ENCODE measurements around the gene NUDT14.

NUDT14 gene

GRCh38 chr14:105206873-105207272 lies 25.8 kb upstream of the NUDT14 start:
- no peak for TF ChIP-seq POLR2AphosphoS5 (IDR thresholded peaks at IDR 0.05; ENCODE audit: low read depth, low read length)
- TF ChIP-seq, protein P1, sequence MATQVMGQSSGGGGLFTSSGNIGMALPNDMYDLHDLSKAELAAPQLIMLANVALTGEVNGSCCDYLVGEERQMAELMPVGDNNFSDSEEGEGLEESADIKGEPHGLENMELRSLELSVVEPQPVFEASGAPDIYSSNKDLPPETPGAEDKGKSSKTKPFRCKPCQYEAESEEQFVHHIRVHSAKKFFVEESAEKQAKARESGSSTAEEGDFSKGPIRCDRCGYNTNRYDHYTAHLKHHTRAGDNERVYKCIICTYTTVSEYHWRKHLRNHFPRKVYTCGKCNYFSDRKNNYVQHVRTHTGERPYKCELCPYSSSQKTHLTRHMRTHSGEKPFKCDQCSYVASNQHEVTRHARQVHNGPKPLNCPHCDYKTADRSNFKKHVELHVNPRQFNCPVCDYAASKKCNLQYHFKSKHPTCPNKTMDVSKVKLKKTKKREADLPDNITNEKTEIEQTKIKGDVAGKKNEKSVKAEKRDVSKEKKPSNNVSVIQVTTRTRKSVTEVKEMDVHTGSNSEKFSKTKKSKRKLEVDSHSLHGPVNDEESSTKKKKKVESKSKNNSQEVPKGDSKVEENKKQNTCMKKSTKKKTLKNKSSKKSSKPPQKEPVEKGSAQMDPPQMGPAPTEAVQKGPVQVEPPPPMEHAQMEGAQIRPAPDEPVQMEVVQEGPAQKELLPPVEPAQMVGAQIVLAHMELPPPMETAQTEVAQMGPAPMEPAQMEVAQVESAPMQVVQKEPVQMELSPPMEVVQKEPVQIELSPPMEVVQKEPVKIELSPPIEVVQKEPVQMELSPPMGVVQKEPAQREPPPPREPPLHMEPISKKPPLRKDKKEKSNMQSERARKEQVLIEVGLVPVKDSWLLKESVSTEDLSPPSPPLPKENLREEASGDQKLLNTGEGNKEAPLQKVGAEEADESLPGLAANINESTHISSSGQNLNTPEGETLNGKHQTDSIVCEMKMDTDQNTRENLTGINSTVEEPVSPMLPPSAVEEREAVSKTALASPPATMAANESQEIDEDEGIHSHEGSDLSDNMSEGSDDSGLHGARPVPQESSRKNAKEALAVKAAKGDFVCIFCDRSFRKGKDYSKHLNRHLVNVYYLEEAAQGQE (IDR thresholded peaks at IDR 0.05; ENCODE audit: insufficient read depth in 1 of 2, low read depth in 2 of 2, low read length in 2 of 2), result no peak
- no peak for TF ChIP-seq TAF1 (IDR thresholded peaks at IDR 0.05; ENCODE audit: borderline replicate concordance, insufficient read depth, low read length)
- no peak for TF ChIP-seq FOXP2 (optimal IDR thresholded peaks at IDR 0.05; ENCODE audit: borderline replicate concordance, extremely low read depth, extremely low read length, insufficient read depth)
- TF ChIP-seq SIN3A (IDR thresholded peaks at IDR 0.05; ENCODE audit: borderline replicate concordance, insufficient read depth, low read length), result no peak

GRCh38 chr14:105205673-105206208 lies 24.6 kb upstream of the NUDT14 start:
- TF ChIP-seq SIN3A (IDR thresholded peaks at IDR 0.05; ENCODE audit: borderline replicate concordance, insufficient read depth, low read length) (no peak), POLR2AphosphoS5 (IDR thresholded peaks at IDR 0.05; ENCODE audit: low read depth, low read length) (no peak), TAF1 (IDR thresholded peaks at IDR 0.05; ENCODE audit: borderline replicate concordance, insufficient read depth, low read length) (no peak), FOXP2 (optimal IDR thresholded peaks at IDR 0.05; ENCODE audit: borderline replicate concordance, extremely low read depth, extremely low read length, insufficient read depth) (no peak)
- TF ChIP-seq, protein P1 (IDR thresholded peaks at IDR 0.05; ENCODE audit: insufficient read depth in 1 of 2, low read depth in 2 of 2, low read length in 2 of 2), result no peak

GRCh38 chr14:105204931-105205672 lies 24.0 kb upstream of the NUDT14 start:
- TF ChIP-seq, protein P1 (IDR thresholded peaks at IDR 0.05; ENCODE audit: insufficient read depth in 1 of 2, low read depth in 2 of 2, low read length in 2 of 2), result no peak
- TF ChIP-seq FOXP2 (optimal IDR thresholded peaks at IDR 0.05; ENCODE audit: borderline replicate concordance, extremely low read depth, extremely low read length, insufficient read depth), result no peak
- TF ChIP-seq TAF1 (IDR thresholded peaks at IDR 0.05; ENCODE audit: borderline replicate concordance, insufficient read depth, low read length), result no peak
- TF ChIP-seq POLR2AphosphoS5 (IDR thresholded peaks at IDR 0.05; ENCODE audit: low read depth, low read length), result no peak
- TF ChIP-seq SIN3A (IDR thresholded peaks at IDR 0.05; ENCODE audit: borderline replicate concordance, insufficient read depth, low read length), result no peak

- TF ChIP-seq FOXP2 (optimal IDR thresholded peaks at IDR 0.05; ENCODE audit: borderline replicate concordance, extremely low read depth, extremely low read length, insufficient read depth), result no peak
- TF ChIP-seq, protein P1 (IDR thresholded peaks at IDR 0.05; ENCODE audit: insufficient read depth in 1 of 2, low read depth in 2 of 2, low read length in 2 of 2), result no peak
Measured at GRCh38 chr14:105204206-105204930, 23.3 kb upstream of the NUDT14 start.

All from PFSK-1 (cell line).